IMR-90 (cell line): Measurements from ENCODE around the gene AMOTL2.

Source experiments
- BHLHE40 ChIP-seq: fragments of 150-350 bp; IDR thresholded peaks from 2 replicates; pipeline ENCODE4 v1.6.1; 2016; ENCODE audit warnings: mild to moderate bottlenecking, low read depth, low read length
- CTCF ChIP-seq: conservative IDR thresholded peaks from 2 replicates; pipeline ENCODE4 v1.5.1; 2012; ENCODE audit warnings: mild to moderate bottlenecking, low read depth, low read length, improper control_type of control experiment
- FOS ChIP-seq: fragments of 150-350 bp; IDR thresholded peaks from 2 replicates; pipeline ENCODE4 v1.6.1; 2016; ENCODE audit warnings: low read depth, low read length
- MAFK ChIP-seq: IDR thresholded peaks from 2 replicates; pipeline ENCODE4 v1.6.1; 2012; ENCODE audit warnings: low read depth, low read length, improper control_type of control experiment
- MXI1 ChIP-seq: IDR thresholded peaks from 2 replicates; pipeline ENCODE4 v1.6.1; 2012; ENCODE audit warnings: low read depth, mild to moderate bottlenecking, low read length, moderate library complexity, borderline replicate concordance
- POLR2A ChIP-seq: IDR thresholded peaks from 2 replicates; pipeline ENCODE4 v1.6.1; 2012; ENCODE audit warnings: mild to moderate bottlenecking, low read depth, low read length
- RAD21 ChIP-seq: IDR thresholded peaks from 2 replicates; pipeline ENCODE4 v1.6.1; 2012; ENCODE audit warnings: low read length, improper control_type of control experiment
- RFX5 ChIP-seq: IDR thresholded peaks from 2 replicates; pipeline ENCODE4 v1.8.0; 2012; ENCODE audit warnings: low read depth, mild to moderate bottlenecking, low read length, moderate library complexity
- USF2 ChIP-seq: fragments of 150-350 bp; IDR thresholded peaks from 2 replicates; pipeline ENCODE4 v1.6.1; 2017; ENCODE audit warnings: mild to moderate bottlenecking, antibody characterized with exemption, low read length, low read depth

DNA sequence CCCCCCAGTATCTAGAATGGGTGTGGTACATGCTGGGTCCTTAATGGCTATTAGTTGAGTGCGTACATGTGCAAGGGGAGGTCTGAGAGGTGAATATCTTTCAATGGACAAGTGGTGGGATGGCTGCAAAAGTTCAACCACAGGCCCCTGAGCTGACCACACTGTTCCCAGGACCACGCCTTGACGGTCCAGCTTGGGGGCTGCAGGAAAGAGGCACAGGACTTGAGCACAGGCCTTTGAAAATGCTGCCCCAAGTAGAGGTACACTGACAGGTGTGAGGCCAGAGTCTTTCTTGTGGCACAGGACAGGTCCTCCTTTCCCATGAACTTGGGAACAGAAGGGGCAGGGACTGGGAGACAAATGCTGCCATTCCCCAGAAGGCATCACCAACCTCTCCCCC lies 24.0 kb downstream of the AMOTL2 start:
- TF ChIP-seq CTCF (no peak), POLR2A (no peak), MAFK (no peak), FOS (no peak), BHLHE40 (no peak), RFX5 (no peak), MXI1 (no peak), USF2 (no peak), RAD21 (no peak)
